ENCODE measurements around the gene SYNDIG1.
"Not testable (repeated sequence)": the region's sequence is repeated elsewhere in the genome, so short reads cannot be mapped to it uniquely, and the experiment has no call there.

The SYNDIG1 gene

DNA sequence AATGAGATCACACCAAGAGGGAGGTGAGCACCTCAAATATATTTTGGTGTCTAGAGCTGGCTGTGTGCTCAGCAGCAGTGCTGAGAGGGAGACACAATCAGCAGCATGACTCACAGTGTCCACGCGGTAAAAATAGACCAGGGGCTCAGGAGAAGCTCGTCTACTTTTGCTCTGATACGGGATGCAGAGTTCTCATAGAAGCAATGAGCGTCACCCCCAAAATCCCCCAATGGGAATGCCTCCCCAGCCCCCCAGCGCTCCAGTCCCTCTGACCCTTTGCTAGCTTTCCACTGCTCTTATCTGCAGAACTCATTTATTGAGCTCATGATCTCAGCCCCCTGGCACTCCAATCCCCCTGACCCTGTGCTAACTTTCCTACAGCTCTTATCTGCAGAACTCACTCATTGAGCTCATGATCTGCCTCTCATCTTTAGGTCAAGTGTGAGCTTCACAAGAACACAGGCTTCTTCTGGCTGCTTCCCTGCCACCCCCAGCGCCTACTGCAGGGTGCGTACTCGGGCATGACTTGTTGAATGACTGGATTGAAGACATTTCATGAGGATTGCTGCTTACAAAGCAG is 34.0 kb downstream of the SYNDIG1 start:
- TF ChIP-seq, protein P1, sequence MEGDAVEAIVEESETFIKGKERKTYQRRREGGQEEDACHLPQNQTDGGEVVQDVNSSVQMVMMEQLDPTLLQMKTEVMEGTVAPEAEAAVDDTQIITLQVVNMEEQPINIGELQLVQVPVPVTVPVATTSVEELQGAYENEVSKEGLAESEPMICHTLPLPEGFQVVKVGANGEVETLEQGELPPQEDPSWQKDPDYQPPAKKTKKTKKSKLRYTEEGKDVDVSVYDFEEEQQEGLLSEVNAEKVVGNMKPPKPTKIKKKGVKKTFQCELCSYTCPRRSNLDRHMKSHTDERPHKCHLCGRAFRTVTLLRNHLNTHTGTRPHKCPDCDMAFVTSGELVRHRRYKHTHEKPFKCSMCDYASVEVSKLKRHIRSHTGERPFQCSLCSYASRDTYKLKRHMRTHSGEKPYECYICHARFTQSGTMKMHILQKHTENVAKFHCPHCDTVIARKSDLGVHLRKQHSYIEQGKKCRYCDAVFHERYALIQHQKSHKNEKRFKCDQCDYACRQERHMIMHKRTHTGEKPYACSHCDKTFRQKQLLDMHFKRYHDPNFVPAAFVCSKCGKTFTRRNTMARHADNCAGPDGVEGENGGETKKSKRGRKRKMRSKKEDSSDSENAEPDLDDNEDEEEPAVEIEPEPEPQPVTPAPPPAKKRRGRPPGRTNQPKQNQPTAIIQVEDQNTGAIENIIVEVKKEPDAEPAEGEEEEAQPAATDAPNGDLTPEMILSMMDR (IDR thresholded peaks at IDR 0.05; ENCODE audit: low read length, missing control alignments) = no peak
- peak; percentile 20 for DNase-seq (ENCODE audit: low read depth)
- H3K4me3 ChIP-seq (replicated peaks; ENCODE audit: low read depth, low read length) = no peak overlapping the region

DNA sequence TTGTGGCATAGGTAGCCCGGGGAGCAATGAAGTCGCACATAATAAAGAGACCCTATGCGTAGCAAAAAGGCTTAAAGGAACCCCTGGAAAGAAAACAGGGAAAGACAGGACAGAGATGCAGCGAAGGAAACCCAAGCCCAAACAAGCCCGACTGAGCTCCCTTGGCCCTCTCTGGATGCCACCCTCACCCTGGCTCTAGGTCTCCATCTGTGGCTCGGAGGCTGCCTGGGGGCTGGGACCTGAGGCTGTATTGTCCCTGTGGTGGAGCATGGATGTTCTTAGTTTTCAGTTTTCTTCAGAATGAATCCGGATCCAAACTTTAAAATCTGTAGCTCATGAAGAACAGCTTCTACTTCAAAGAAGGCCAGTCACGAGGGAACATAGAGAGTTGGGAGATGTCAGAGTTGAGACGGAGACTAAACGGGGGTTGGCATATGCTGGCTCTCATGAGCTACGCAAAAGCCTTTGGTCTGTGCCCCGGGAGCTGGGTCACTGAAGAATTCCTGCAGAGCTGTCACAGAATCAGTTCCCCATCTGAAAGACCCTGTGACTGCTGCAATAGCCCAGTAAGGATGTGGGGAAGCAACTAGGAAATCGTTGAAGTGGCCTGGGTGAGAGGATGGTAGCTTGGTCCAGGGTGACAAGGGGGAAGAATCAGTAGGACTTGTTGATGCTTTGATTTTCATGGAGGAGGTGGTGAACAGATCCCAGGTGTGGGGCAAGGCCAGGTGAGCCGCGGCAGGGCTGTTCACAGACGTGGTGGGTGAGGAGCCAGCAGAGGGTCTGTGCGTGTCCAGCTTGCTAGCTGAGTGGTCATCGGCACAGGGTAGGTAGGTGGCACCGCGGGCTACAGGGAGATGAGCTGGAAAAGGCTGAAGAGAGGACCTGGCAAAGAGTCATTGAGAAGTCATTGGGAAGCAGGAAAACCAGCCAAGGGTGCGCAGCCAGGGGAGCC is 35.2 kb downstream of the SYNDIG1 start:
- DNase-seq (ENCODE audit: low read depth) = no peak
- TF ChIP-seq, protein P1 (IDR thresholded peaks at IDR 0.05; ENCODE audit: low read length, missing control alignments) = no peak
- H3K4me3 ChIP-seq (replicated peaks; ENCODE audit: low read depth, low read length) = no peak overlapping the region

DNA sequence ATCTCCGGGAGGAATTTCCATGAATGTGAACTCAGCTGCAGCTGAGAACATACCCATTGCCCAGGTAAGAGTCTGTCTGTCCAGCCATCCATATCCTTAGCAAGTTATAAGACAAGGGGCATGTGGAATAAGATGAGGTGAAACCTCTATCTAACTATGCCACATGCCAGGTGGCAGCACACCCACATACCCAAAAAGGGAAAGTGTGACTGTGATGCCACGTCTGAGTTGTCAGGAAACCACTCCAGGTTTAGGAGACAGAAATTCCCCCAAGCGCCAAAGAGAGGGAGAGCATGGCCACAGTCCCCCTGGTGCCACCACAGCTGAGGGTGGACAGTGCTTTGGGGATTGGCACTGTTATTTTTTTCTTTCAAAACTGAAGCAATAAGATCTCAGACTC is 36.7 kb downstream of the SYNDIG1 start:
- TF ChIP-seq, protein P1 (IDR thresholded peaks at IDR 0.05; ENCODE audit: low read length, missing control alignments) = no peak
- no peak overlapping the region for H3K4me3 ChIP-seq (replicated peaks; ENCODE audit: low read depth, low read length)
- DNase-seq (ENCODE audit: low read depth) = no peak

DNA sequence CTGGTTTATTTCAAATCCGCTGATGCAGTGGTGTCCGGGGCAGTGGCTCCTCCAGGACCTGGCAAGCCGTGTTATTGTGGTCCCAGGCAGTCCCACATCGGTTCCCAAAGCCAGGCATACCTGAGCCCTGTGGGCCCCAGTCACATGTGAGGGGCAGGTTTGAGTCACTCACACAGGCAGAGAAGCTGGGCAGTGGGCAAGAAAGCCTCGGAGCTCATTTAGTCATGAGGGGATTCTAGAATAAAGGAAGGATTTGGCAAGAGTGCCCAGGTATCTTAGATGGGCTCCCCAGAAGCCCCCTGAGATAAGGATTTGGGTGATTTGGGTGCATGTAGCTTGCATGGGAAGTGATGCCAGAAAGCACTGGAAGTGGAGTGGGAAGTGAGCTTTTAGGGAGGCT is 37.3 kb downstream of the SYNDIG1 start:
- no peak overlapping the region for H3K4me3 ChIP-seq (replicated peaks; ENCODE audit: low read depth, low read length)
- TF ChIP-seq, protein P1 (IDR thresholded peaks at IDR 0.05; ENCODE audit: low read length, missing control alignments) = no peak
- DNase-seq (ENCODE audit: low read depth) = no peak

DNA sequence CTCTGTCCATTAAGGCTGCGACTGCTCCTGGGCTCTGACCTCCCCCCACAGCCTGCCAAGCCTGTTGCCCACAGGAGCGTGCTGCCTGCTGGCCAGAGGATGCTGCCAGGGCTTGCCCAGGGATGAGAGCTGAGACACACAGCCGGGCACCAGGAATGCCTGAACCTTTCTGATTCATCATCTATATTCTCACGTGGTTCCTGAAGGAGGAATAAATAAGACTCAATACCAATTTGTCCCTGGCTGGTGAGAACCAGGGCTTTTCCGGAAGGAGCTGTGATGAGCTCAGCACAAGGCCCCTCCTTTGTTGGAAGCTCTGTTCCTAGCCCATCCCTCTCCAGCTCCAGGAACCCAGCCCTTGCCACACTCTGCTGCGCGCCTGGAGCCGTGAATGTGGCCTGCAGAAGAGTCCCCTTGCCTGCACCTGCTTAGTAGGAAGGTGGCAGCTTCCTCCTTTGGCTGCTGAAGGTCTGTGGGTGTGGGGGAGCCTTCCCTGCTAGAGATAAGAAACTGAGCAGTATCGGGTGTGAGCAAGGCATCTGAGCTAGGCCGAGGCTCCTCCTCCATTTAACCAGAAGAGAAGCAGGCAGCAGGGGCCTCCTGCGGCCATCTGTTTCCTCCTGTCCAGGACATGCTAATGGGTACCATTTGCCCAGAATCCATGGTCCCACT is 37.9 kb downstream of the SYNDIG1 start:
- no peak for DNase-seq (ENCODE audit: low read depth)
- TF ChIP-seq, protein P1 (IDR thresholded peaks at IDR 0.05; ENCODE audit: low read length, missing control alignments) = no peak
- H3K4me3 ChIP-seq (replicated peaks; ENCODE audit: low read depth, low read length) = no peak overlapping the region

DNA sequence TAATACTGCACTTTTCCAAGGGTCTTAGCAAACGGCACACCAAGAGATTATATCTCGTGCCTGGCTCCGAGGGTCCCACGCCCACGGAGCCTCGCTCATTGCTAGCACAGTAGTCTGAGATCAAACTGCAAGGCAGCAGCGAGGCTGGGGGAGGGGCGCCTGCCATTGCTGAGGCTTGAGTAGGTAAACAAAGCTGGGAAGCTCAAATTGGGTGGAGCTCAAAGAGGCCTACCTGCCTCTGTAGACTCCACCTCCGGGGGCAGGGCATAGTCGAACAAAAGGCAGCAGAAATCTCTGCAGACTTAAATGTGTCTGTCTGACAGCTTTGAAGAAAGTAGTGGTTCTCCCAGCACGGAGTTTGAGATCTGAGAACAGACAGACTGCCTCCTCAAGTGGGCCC is 43.0 kb downstream of the SYNDIG1 start:
- H3K4me3 ChIP-seq (replicated peaks; ENCODE audit: low read depth, low read length); DNase-seq (ENCODE audit: low read depth): not testable (repeated sequence)

DNA sequence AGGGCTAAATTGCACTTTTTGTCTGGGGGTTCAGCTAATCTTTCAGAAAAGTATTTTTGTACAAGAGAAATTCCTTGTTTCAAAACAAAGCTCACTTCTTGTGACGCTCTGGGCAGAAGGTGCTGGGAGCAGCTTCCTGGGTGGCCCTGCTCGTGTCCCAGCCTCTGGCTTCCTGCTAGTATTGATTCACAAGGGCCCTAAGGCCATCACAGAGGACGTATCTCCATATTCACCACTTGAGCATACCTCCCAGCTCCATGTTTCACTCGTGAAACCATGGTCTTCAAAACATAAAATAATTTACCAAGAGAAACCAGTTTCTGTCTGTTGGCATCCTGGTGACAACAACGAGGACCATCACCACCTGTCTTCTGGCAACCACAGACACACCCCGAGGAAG is 49.1 kb downstream of the SYNDIG1 start:
- TF ChIP-seq, protein P1 (IDR thresholded peaks at IDR 0.05; ENCODE audit: low read length, missing control alignments) = no peak
- H3K4me3 ChIP-seq (replicated peaks; ENCODE audit: low read depth, low read length) = no peak overlapping the region
- no peak for DNase-seq (ENCODE audit: low read depth)
